GM18951 (cell line): ENCODE measurements around the gene SLC9A9.

Experiments
- POLR2A ChIP-seq: IDR thresholded peaks from 4 replicates; pipeline ENCODE4 v1.6.1; 2011; ENCODE audit warnings: mild to moderate bottlenecking; ENCODE audit not compliant: insufficient read length, insufficient read depth; ENCODE audit errors: extremely low read depth
- in situ Hi-C: fragments of 300-500 bp; cut with MboI; formaldehyde crosslinking; loops from one replicate; pipeline ENCODE4 v1.12.0; 2022; ENCODE audit warnings: low sequenced_read_pairs, mixed read lengths, inconsistent platforms; ENCODE audit not compliant: unreplicated experiment

SLC9A9 gene

GRCh38 chr3:143389388-143389787 lies 458.9 kb downstream of the SLC9A9 start:
- in situ Hi-C loops, result no loop called here
- no peak for TF ChIP-seq POLR2A

- TF ChIP-seq POLR2A, result no peak
- in situ Hi-C loops, result no loop called here
Measured at GRCh38 chr3:143387425-143387824, 460.8 kb downstream of the SLC9A9 start.

- in situ Hi-C loops, result no loop called here
- no peak for TF ChIP-seq POLR2A
Measured at GRCh38 chr3:143384076-143384475, 464.2 kb downstream of the SLC9A9 start.

GRCh38 chr3:143383421-143383820 lies 464.8 kb downstream of the SLC9A9 start:
- no peak for TF ChIP-seq POLR2A
- in situ Hi-C loops, result no loop called here

GRCh38 chr3:143382816-143383215 lies 465.5 kb downstream of the SLC9A9 start:
- TF ChIP-seq POLR2A, result no peak
- in situ Hi-C loops, result no loop called here

- in situ Hi-C loops, result no loop called here
- TF ChIP-seq POLR2A, result no peak
Measured at GRCh38 chr3:143380449-143380848, 467.8 kb downstream of the SLC9A9 start.

- no peak for TF ChIP-seq POLR2A
- in situ Hi-C loops, result no loop called here
Measured at GRCh38 chr3:143375698-143376097, 472.6 kb downstream of the SLC9A9 start.

GRCh38 chr3:143367171-143367570 lies 481.1 kb downstream of the SLC9A9 start:
- no peak for TF ChIP-seq POLR2A
- in situ Hi-C loops, result no loop called here

GRCh38 chr3:143366672-143367071 lies 481.6 kb downstream of the SLC9A9 start:
- in situ Hi-C loops, result no loop called here
- TF ChIP-seq POLR2A, result no peak

GRCh38 chr3:143363949-143364348 lies 484.3 kb downstream of the SLC9A9 start:
- TF ChIP-seq POLR2A, result no peak
- in situ Hi-C loops, result no loop called here

- in situ Hi-C loops, result no loop called here
- TF ChIP-seq POLR2A, result no peak
Measured at GRCh38 chr3:143363276-143363675, 485.0 kb downstream of the SLC9A9 start.

- TF ChIP-seq POLR2A, result no peak
Measured at GRCh38 chr3:143362115-143362991, 485.9 kb downstream of the SLC9A9 start.

GRCh38 chr3:143361589-143361988 lies 486.7 kb downstream of the SLC9A9 start:
- in situ Hi-C loops, result no loop called here
- no peak for TF ChIP-seq POLR2A

More at GRCh38 chr3:143362115-143362991, 485.9 kb downstream of the SLC9A9 start:
- in situ Hi-C loops, result no loop called here

GRCh38 chr3:143360244-143360643 lies 488.0 kb downstream of the SLC9A9 start:
- no peak for TF ChIP-seq POLR2A
- in situ Hi-C loops, result no loop called here
